DOHH2 (cell line): ENCODE results near the gene ARHGDIB.

Source experiments
- H3F3A ChIP-seq: fragments of 200-600 bp; sonication (generic), shearing (Covaris generic); 2 replicates; pipeline ENCODE4 v1.6.0; 2016; ENCODE audit warnings: antibody characterized with exemption, mild to moderate bottlenecking; ENCODE audit not compliant: control insufficient read depth, insufficient read depth
- H3K27ac ChIP-seq: fragments of 200-600 bp; sonication (generic); 2 replicates; pipeline ENCODE4 v1.5.1; 2014; ENCODE audit warnings: low read depth, mild to moderate bottlenecking, low read length, moderate library complexity
- H3K27me3 ChIP-seq: fragments of 200-600 bp; sonication (generic); 2 replicates; pipeline ENCODE4 v1.6.1; 2014; ENCODE audit warnings: mild to moderate bottlenecking, low read length, mixed read lengths; ENCODE audit not compliant: control insufficient read depth
- H3K36me3 ChIP-seq: fragments of 200-600 bp; sonication (generic); 2 replicates; pipeline ENCODE4 v1.6.1; 2014; ENCODE audit warnings: mild to moderate bottlenecking, low read length, moderate library complexity, mixed read lengths; ENCODE audit not compliant: control insufficient read depth
- H3K4me1 ChIP-seq: fragments of 200-600 bp; sonication (generic); 2 replicates; pipeline ENCODE4 v1.6.1; 2014; ENCODE audit warnings: mild to moderate bottlenecking, low read length, mixed read lengths; ENCODE audit not compliant: control insufficient read depth
- H3K4me2 ChIP-seq: fragments of 200-600 bp; sonication (generic); 2 replicates; pipeline ENCODE4 v1.6.0; 2014; ENCODE audit warnings: mild to moderate bottlenecking, low read length, moderate library complexity
- H3K4me3 ChIP-seq: fragments of 200-600 bp; sonication (generic); 2 replicates; pipeline ENCODE4 v1.5.1; 2014; ENCODE audit warnings: mild to moderate bottlenecking, low read length, mixed read lengths
- H3K79me2 ChIP-seq: fragments of 200-600 bp; sonication (generic); 2 replicates; pipeline ENCODE4 v1.6.1; 2014; ENCODE audit warnings: mild to moderate bottlenecking, low read length, mixed read lengths; ENCODE audit not compliant: control insufficient read depth
- H3K9me2 ChIP-seq: fragments of 200-600 bp; sonication (generic); replicated peaks from 2 replicates; pipeline ENCODE4 v1.6.1; 2014; ENCODE audit warnings: mild to moderate bottlenecking, low read length, mixed read lengths; ENCODE audit not compliant: control insufficient read depth
- H3K9me3 ChIP-seq: fragments of 200-600 bp; sonication (generic); 2 replicates; pipeline ENCODE4 v1.6.1; 2014; ENCODE audit warnings: antibody characterized with exemption, low read length, mixed read lengths; ENCODE audit not compliant: control insufficient read depth, insufficient read depth
- H4K20me1 ChIP-seq: fragments of 200-600 bp; sonication (generic); 2 replicates; pipeline ENCODE4 v1.6.0; 2014; ENCODE audit warnings: low read depth, mild to moderate bottlenecking, antibody characterized with exemption, low read length, moderate library complexity; ENCODE audit not compliant: control insufficient read depth, insufficient read depth
- EZH2phosphoT487 ChIP-seq: fragments of 200-600 bp; sonication (generic); IDR thresholded peaks from 2 replicates; pipeline ENCODE4 v1.6.1; 2017; ENCODE audit warnings: borderline replicate concordance, mild to moderate bottlenecking, antibody characterized with exemption, low read length, moderate library complexity, mixed read lengths
- TF ChIP-seq, protein P1 (sequence below): fragments of 200-600 bp; sonication (generic); IDR thresholded peaks from one replicate; pipeline ENCODE4 v1.5.1; 2014; ENCODE audit warnings: antibody characterized with exemption, mild to moderate bottlenecking, low read depth, low read length; ENCODE audit not compliant: poor library complexity, severe bottlenecking

The ARHGDIB gene

DNA sequence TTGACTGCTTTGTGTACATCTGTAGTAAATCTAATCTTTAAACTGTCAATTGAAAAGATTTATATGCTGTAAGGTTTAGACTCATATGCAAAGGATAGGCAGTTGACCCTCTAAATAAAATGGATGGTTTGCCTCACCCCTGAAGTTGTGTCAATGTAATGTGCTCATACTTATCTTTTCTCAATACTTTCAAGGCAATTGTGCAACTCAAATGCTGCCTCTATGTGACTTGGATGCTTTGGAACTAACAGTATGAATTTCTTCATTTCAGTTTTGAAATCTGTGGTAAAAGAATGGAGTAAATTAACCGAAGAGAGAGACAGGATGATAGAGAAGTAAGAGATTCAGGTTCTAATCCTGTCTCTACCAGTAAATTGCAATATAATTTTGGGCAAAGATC lies 21.2 kb upstream of the ARHGDIB start:
- no peaks in the 10 kb centered on the region for H3K36me3 ChIP-seq
- no peak overlapping the region for H3K27ac ChIP-seq

DNA sequence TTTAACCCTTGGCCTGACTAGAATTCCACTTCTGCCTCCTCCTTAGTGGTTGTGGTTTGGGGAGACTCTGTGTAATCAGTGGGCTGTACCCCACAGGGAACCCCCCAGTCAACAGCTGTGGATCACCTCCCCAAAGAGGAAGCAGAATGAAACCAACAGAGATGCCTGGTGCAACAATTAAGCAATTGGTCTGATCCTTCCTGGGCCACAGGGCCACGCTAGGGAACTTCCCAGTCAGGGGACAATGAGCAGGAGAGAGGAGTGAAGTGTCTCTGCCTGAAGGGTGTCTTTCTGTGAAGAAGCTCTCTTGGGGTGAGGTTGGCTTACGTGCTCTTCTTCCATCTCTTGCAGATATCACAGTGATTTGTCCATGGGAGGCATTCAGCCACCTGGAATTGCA lies 19.6 kb upstream of the ARHGDIB start:
- no peaks in the 10 kb centered on the region for H3K9me2 ChIP-seq
- no peak overlapping the region for H3K27ac ChIP-seq
- H3K9me3 ChIP-seq, result no peaks in the 10 kb centered on the region
- no peaks in the 10 kb centered on the region for H3K36me3 ChIP-seq
- H3K79me2 ChIP-seq, result no peaks in the 10 kb centered on the region
- H4K20me1 ChIP-seq, result no peaks in the 10 kb centered on the region
- no peak for TF ChIP-seq EZH2phosphoT487
- TF ChIP-seq, protein P1, sequence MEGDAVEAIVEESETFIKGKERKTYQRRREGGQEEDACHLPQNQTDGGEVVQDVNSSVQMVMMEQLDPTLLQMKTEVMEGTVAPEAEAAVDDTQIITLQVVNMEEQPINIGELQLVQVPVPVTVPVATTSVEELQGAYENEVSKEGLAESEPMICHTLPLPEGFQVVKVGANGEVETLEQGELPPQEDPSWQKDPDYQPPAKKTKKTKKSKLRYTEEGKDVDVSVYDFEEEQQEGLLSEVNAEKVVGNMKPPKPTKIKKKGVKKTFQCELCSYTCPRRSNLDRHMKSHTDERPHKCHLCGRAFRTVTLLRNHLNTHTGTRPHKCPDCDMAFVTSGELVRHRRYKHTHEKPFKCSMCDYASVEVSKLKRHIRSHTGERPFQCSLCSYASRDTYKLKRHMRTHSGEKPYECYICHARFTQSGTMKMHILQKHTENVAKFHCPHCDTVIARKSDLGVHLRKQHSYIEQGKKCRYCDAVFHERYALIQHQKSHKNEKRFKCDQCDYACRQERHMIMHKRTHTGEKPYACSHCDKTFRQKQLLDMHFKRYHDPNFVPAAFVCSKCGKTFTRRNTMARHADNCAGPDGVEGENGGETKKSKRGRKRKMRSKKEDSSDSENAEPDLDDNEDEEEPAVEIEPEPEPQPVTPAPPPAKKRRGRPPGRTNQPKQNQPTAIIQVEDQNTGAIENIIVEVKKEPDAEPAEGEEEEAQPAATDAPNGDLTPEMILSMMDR, result no peak
- H3K4me1 ChIP-seq, result peaks cover 10% of the 10 kb centered on the region
- no peaks in the 10 kb centered on the region for H3K27me3 ChIP-seq
- no peak overlapping the region for H3K4me2 ChIP-seq
- no peaks in the 10 kb centered on the region for H3F3A ChIP-seq
- no peak overlapping the region for H3K4me3 ChIP-seq

More for the DNA sequence above, 21.2 kb upstream of the ARHGDIB start:
- Histone ChIP-seq H3K4me1 (peaks cover 10% of the 10 kb centered on the region), H3K4me2 (no peak overlapping the region), H3K27me3 (no peaks in the 10 kb centered on the region), H3K79me2 (no peaks in the 10 kb centered on the region), H3K9me3 (no peaks in the 10 kb centered on the region), H3K4me3 (no peak overlapping the region), H4K20me1 (no peaks in the 10 kb centered on the region), H3F3A (no peaks in the 10 kb centered on the region), H3K9me2 (no peaks in the 10 kb centered on the region)
- TF ChIP-seq EZH2phosphoT487, result no peak
- TF ChIP-seq, protein P1, result no peak

DNA sequence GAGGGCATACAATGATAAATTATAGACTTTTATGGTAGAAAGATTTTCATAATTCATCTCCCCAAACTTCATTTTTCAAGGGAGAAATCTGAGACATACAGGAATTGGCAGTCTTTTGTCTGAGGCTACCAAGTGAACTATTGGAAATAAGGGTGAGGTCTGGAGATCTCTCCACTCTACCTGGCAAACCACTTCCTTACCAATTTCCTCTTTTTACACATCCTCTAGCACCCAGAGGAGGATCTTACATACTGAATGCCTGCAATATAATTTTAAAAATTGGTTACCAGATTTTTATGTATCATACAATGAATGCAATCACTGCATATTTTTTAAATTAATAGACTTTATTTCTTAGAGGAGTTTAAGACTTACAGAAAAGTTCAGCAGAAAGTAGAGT lies 18.1 kb upstream of the ARHGDIB start:
- Histone ChIP-seq H3K79me2 (no peaks in the 10 kb centered on the region), H3K9me2 (no peaks in the 10 kb centered on the region), H3K4me3 (no peak overlapping the region), H3K27me3 (no peaks in the 10 kb centered on the region), H3K4me2 (no peak overlapping the region), H3F3A (no peaks in the 10 kb centered on the region), H3K27ac (no peak overlapping the region), H3K9me3 (no peaks in the 10 kb centered on the region), H4K20me1 (no peaks in the 10 kb centered on the region), H3K4me1 (peaks cover 10% of the 10 kb centered on the region), H3K36me3 (no peaks in the 10 kb centered on the region)
- TF ChIP-seq EZH2phosphoT487, result no peak
- TF ChIP-seq, protein P1, result no peak

DNA sequence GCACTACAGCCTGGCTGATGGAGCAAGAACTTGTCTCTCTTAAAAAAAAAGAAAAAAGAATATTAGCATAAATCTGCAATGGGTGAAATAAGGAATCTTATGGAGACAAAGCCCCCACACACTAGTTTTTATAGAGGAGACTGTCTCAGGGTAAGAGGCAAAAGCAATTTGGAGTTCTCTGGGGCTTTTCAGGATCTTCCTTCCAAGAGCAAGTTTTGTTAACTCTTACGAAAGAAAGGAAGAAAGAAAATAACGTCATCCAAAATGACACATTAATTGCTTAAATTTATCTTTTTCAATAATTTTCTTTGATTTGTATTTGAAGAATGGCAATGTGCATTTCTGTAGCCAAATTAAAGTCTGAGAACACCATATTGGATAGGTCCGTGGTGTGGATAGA lies 15.3 kb upstream of the ARHGDIB start:
- Histone ChIP-seq H3F3A (no peaks in the 10 kb centered on the region), H3K4me1 (peaks cover 3% of the 10 kb centered on the region; the same call in 1 of the 2 replicates), H3K79me2 (no peaks in the 10 kb centered on the region), H3K9me2 (no peaks in the 10 kb centered on the region), H3K27ac (no peak overlapping the region), H4K20me1 (no peaks in the 10 kb centered on the region), H3K36me3 (no peaks in the 10 kb centered on the region), H3K4me2 (no peak overlapping the region), H3K9me3 (no peaks in the 10 kb centered on the region), H3K27me3 (no peaks in the 10 kb centered on the region), H3K4me3 (no peak overlapping the region)
- TF ChIP-seq, protein P1, result no peak
- no peak for TF ChIP-seq EZH2phosphoT487
